ENCODE results near the gene KRTAP10-3.

The KRTAP10-3 gene

DNA sequence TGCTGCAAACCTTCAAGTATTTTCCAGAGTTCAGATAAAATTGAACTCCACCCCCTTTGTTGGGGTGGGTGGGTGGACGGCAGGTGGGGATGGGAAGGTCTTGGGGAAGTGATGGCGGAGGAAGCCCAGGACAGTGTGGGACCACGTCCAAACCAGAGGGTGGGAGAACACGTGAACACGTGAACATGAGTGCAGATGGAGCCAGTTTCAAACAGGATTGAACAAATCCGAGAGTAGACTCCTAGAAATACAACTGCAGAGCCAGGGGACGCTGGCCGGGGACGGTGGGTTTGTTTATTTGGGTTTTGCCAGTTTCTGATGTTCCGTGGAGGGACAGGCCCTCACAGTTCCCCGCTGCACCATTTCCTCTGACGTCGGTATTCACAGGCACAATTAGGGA is 10.2 kb downstream of the KRTAP10-3 start:
- TF ChIP-seq, protein P1, sequence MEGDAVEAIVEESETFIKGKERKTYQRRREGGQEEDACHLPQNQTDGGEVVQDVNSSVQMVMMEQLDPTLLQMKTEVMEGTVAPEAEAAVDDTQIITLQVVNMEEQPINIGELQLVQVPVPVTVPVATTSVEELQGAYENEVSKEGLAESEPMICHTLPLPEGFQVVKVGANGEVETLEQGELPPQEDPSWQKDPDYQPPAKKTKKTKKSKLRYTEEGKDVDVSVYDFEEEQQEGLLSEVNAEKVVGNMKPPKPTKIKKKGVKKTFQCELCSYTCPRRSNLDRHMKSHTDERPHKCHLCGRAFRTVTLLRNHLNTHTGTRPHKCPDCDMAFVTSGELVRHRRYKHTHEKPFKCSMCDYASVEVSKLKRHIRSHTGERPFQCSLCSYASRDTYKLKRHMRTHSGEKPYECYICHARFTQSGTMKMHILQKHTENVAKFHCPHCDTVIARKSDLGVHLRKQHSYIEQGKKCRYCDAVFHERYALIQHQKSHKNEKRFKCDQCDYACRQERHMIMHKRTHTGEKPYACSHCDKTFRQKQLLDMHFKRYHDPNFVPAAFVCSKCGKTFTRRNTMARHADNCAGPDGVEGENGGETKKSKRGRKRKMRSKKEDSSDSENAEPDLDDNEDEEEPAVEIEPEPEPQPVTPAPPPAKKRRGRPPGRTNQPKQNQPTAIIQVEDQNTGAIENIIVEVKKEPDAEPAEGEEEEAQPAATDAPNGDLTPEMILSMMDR (IDR thresholded peaks at IDR 0.05; ENCODE audit: low read depth, low read length) = no peak
- no peak overlapping the region for H3K4me3 ChIP-seq (ENCODE audit: low read depth, low read length)

DNA sequence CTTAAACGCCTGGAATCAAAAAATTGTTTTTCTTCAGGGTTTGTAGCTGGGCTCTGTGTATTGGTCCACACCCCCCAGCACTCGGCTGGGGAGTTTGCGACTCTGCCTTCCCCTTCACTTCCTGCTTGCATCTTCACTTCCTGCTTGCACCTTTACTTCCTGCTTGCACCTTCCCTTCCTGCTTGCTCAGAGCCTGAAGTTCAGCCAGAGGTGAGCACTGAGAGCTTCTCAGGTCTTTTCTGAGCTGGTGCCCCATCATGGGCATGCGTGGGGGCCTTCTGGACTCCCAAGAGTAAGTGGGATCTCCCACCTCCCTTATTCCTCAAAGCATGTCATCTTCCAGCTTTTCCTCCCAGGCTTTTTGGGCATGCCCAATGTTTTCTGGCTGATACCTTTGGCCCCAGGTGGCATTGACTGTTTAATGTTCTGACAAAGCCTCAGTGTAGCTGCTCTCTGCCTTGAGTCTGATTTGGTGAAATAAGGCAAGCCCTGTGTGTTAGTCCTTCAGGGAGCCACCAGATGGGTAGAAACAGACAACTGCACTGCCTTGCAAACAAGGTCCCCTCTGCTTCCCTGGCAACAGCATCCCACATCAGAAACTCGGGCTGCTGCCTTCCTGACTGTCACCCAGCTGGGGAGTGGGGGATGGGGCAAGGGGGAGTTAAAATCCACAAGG is 10.8 kb downstream of the KRTAP10-3 start:
- TF ChIP-seq, protein P1 (IDR thresholded peaks at IDR 0.05; ENCODE audit: low read depth, low read length) = no peak
- no peak overlapping the region for H3K4me3 ChIP-seq (ENCODE audit: low read depth, low read length)

DNA sequence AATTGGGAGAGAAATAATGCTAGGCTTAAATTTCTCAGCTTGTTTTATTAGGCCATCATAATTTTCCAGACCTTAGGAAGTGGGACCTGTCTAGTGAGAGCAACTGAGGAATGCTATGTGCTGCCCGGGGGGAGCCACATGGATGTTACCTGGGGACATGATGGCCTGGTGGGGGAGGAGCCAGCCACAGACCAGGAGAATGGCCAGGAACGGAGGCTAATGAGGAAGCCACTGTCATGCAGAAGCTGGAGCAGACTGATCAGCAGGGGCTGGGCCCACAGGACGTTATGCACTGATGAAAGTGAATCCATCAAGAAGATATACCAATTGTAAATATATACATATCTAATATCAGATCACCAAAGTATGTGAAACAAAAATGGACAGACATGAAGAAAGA is 14.0 kb downstream of the KRTAP10-3 start:
- TF ChIP-seq, protein P1 (IDR thresholded peaks at IDR 0.05; ENCODE audit: low read depth, low read length) = no peak
- no peak overlapping the region for H3K4me3 ChIP-seq (ENCODE audit: low read depth, low read length)

DNA sequence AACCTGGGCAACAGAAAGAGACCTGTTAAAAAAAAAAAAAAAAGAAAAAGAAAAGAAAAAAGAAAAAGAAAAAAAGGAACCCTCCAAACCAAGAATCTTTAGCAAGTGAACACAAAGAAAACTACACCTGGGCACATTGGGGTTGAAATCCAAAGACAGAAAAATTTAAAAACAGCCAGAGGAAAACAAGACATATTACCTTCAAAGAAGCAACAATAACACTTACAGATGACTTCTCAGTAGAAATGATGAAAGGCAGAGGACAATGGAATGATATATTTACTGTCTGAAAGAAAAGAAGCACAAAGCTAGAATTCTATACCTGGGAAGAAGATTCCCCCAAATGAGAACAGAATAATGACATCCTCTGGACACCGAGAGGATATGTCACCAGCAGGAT is 15.9 kb downstream of the KRTAP10-3 start:
- H3K4me3 ChIP-seq (ENCODE audit: low read depth, low read length) = no peak overlapping the region
- TF ChIP-seq, protein P1 (IDR thresholded peaks at IDR 0.05; ENCODE audit: low read depth, low read length) = no peak

DNA sequence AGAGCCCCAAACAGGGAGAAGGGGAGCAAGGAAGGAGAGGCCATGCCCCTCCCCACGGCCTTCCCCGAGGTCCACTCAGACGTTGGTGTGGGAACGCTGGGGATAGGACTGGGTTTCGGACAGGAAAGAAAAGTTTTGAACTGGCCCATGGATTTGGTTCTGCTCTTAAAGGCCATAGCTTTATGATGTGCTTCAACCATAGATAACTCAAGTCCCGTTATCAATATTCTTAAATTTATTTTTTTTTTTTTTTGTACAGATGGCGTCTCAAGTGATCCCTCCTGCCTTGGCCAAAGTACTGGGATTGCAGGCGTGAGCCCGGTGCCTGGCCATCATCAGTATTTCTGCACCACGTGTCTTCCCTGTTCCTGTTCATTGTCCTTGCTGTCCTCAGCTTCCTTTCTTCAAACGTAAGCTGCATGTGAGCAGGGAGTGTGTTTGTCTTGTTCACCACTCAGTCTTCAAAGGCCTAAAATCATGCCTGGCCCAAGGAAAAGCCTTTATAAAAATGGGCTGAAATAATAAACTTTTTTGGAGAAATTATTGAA is 17.8 kb downstream of the KRTAP10-3 start:
- TF ChIP-seq, protein P1 (IDR thresholded peaks at IDR 0.05; ENCODE audit: low read depth, low read length) = no peak
- H3K4me3 ChIP-seq (ENCODE audit: low read depth, low read length) = no peak overlapping the region

DNA sequence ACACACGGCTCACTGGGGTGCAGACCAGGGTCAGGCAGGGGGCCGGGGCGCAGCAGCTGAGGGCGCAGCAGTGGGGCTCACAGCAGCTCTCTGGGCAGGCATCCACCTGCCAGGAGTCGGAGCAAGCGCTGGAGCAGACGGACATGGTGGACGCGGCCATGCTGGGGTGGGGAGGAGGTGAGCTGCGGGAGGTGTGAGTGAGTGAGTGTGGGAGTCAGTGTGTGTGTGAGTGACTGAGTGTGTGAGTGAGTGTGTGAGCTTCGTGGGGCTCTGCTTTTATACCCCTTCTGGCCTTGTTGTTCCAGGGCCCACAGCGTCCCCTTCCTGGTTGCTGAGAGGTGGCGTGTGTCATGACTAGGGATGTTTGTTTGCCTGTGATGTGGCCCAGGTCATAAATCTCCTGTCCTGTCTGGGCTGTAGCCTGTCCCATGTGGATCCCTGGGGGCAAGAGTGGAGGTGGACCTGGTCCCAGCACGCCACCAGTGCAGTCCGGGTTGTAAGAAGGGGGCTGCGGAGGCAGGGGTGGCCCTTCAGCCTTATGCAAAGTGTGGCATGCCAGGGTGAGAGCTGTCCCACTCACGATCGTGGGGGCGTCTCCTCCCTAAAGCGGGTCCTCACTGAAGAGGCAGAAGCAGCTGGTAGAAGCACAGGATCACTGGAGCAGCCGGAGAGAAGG is 18.5 kb downstream of the KRTAP10-3 start, which contains the start of gene KRTAP10-1:
Gene KRTAP10-1, minus strand, starts transcription at position 205 of the 676 bp plus-strand sequence. Its CDS starts 45 bp downstream, at position 160.
- TF ChIP-seq, protein P1 (IDR thresholded peaks at IDR 0.05; ENCODE audit: low read depth, low read length) = no peak
- no peak within 1 kb of the TSS for H3K4me3 ChIP-seq (ENCODE audit: low read depth, low read length)

DNA sequence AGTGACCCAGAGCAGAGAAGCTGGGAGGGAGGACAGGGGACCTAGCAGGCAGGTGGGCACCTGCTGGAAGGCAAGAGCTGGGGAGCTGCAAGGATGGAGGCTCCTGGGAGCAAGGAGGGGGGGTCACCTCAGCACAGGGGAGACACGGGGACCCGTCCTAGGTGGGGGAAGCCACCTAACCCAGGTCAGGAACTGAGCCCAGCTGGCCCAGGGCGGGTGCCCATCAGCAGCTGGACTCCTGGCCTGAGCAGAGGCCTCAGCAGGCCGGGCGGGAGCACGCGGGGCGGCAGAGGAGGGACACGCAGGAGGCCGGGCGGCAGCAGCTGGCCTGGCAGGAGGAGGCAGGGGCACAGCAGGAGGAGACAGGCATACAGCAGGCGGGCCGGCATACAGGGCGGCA is 19.5 kb downstream of the KRTAP10-3 start:
- H3K4me3 ChIP-seq (ENCODE audit: low read depth, low read length) = no peak overlapping the region
- TF ChIP-seq, protein P1 (IDR thresholded peaks at IDR 0.05; ENCODE audit: low read depth, low read length) = no peak
